Measurements from ENCODE around the gene SCG3.

Gene SCG3

GRCh38 chr15:51758645-51759044 lies 77.3 kb downstream of the SCG3 start:
- DNase-seq (ENCODE audit: low read depth), result no peak

GRCh38 chr15:51759557-51760070 lies 78.3 kb downstream of the SCG3 start:
- no peak for DNase-seq (ENCODE audit: low read depth)

- no peak for DNase-seq (ENCODE audit: low read depth)
These were observed 79.5 kb downstream of the SCG3 start for GRCh38 chr15:51760805-51761204.

- no peak for DNase-seq (ENCODE audit: low read depth)
These were observed 84.4 kb downstream of the SCG3 start for GRCh38 chr15:51765751-51766150.

GRCh38 chr15:51766341-51766740 lies 85.0 kb downstream of the SCG3 start:
- no peak for DNase-seq (ENCODE audit: low read depth)

GRCh38 chr15:51768018-51768417 lies 86.7 kb downstream of the SCG3 start:
- no peak for DNase-seq (ENCODE audit: low read depth)
